HepG2 (cell line): ENCODE data around the gene SLC6A7. TPM values are rescaled to one million over a fixed set of nuclear protein-coding genes. Genes with fewer than 3 reads are reported as not detected.

Experiments used
- ATAC-seq: fragments of 200-7000 bp; cut with Tn5 transposase; 3 replicates; pipeline ENCODE4 v1.9.1; 2020; ENCODE audit warnings: mild to moderate bottlenecking, moderate library complexity
- BruUV-seq: library from RNA; stranded (reverse); fragments of 400-500 nt; replicated peaks from 2 replicates; lab custom pipeline; 2021; lab: Mats Ljungman, UMichigan
- CTCF ChIA-PET: fragments of 300-600 bp; formaldehyde crosslinking; extraction: SDS; loops from one replicate; lab custom pipeline; 2021; ENCODE audit warnings: low total read pairs, inconsistent platforms, low intra/inter-chr PET ratio; lab: Yijun Ruan, JAX
- POLR2A ChIA-PET: fragments of 350-600 bp; sonication (Branson Sonifier 250); formaldehyde crosslinking; loops from one replicate; lab custom pipeline; 2020; ENCODE audit warnings: antibody characterized with exemption, inconsistent platforms; lab: Yijun Ruan, JAX
- DNase-seq: peaks from one replicate; pipeline ENCODE4 v3.0.0-alpha.2; 2015; ENCODE audit warnings: low spot score
- FAIRE-seq: peaks from 3 replicates; lab custom pipeline; 2011; peaks lifted over from hg19 to GRCh38; lab: Jason Lieb, UNC
- H2AFZ ChIP-seq: one replicate; pipeline ENCODE4 v1.6.1; 2011; ENCODE audit warnings: low read length, inconsistent platforms
- H3K27ac ChIP-seq: fragments of 300-600 bp; 3 replicates; pipeline ENCODE4 v1.8.0; 2011; ENCODE audit warnings: mixed run types, mild to moderate bottlenecking, mixed read lengths, low read length, inconsistent platforms; ENCODE audit not compliant: insufficient read depth; ENCODE audit errors: extremely low read length
- H3K27me3 ChIP-seq, 2 experiments: fragments of 200-600 bp in 1 of 2; 2 replicates in 1 of 2; 3 replicates in 1 of 2; pipeline versions ENCODE4 v1.6.0 to v1.8.0; 2011; ENCODE audit warnings: low read length in 2 of 2, mild to moderate bottlenecking in 2 of 2, moderate library complexity in 2 of 2, inconsistent platforms in 1 of 2; ENCODE audit not compliant: insufficient read depth in 2 of 2, control insufficient read depth in 1 of 2
- H3K36me3 ChIP-seq, 2 experiments: fragments of 200-600 bp in 1 of 2; replicated peaks in 1 of 2; 2 replicates in 1 of 2; 3 replicates in 1 of 2; pipeline versions ENCODE4 v1.5.1 to v1.8.0; 2011; ENCODE audit warnings: low read length in 2 of 2, inconsistent platforms in 1 of 2; ENCODE audit not compliant: insufficient read depth in 2 of 2, control insufficient read depth in 1 of 2
- H3K4me1 ChIP-seq: 2 replicates; pipeline ENCODE4 v1.5.1; 2012; ENCODE audit warnings: low read length, inconsistent platforms; ENCODE audit not compliant: insufficient read depth
- H3K4me2 ChIP-seq: 2 replicates; pipeline ENCODE4 v1.6.0; 2011; ENCODE audit warnings: low read depth, low read length, inconsistent platforms
- H3K4me3 ChIP-seq, 3 experiments: fragments of 200-600 bp in 1 of 3; sonication (generic), shearing (Covaris generic) in 1 of 3; replicated peaks in 1 of 3; 2 replicates each; pipeline ENCODE4 v1.5.1; 2011 to 2016; ENCODE audit warnings: low read length in 3 of 3, inconsistent platforms in 2 of 3, low read depth in 2 of 3, mild to moderate bottlenecking in 2 of 3, control low read depth in 1 of 3, mixed read lengths in 1 of 3; ENCODE audit not compliant: insufficient read depth in 1 of 3
- H3K79me2 ChIP-seq: one replicate; pipeline ENCODE4 v1.6.1; 2011; ENCODE audit warnings: low read length, inconsistent platforms; ENCODE audit not compliant: insufficient read depth
- H3K9ac ChIP-seq: 2 replicates; pipeline ENCODE4 v1.6.0; 2011; ENCODE audit warnings: mild to moderate bottlenecking, low read depth, low read length, inconsistent platforms; ENCODE audit not compliant: insufficient read depth
- H3K9me3 ChIP-seq: 2 replicates; pipeline ENCODE4 v1.5.1; 2012; ENCODE audit warnings: mild to moderate bottlenecking, low read length
- H4K20me1 ChIP-seq: 2 replicates; pipeline ENCODE4 v1.6.0; 2011; ENCODE audit warnings: inconsistent platforms, mild to moderate bottlenecking, low read length, moderate library complexity; ENCODE audit not compliant: insufficient read depth
- AGO2 ChIP-seq: fragments of 200-400 bp; formaldehyde crosslinking; optimal IDR thresholded peaks from 2 replicates; pipeline ENCODE3; 2017; ENCODE audit warnings: mild to moderate bottlenecking, low read depth, low read length, moderate library complexity
- FOXA3 ChIP-seq: IDR thresholded peaks from 2 replicates; pipeline ENCODE4 v1.6.1; 2016; ENCODE audit warnings: missing genetic modification reagents, missing compliant biosample characterization
- NR2F1 ChIP-seq, 2 experiments: fragments of 450-650 bp in 1 of 2; formaldehyde crosslinking in 1 of 2; IDR thresholded peaks; 2 replicates each; pipeline versions ENCODE4 v1.5.0 to v1.6.1; 2016 to 2020; ENCODE audit warnings: mild to moderate bottlenecking in 1 of 2, missing compliant biosample characterization in 1 of 2, missing genetic modification reagents in 1 of 2, moderate library complexity in 1 of 2
- PATZ1 ChIP-seq: sonication (generic); formaldehyde crosslinking; IDR thresholded peaks from 2 replicates; pipeline ENCODE4 v1.4.0; 2020; ENCODE audit warnings: missing genetic modification reagents
- PLRG1 ChIP-seq: fragments of 450-650 bp; conservative IDR thresholded peaks from 2 replicates; pipeline ENCODE4 v1.6.1; 2016
- RBFOX2 ChIP-seq: fragments of 200-400 bp; formaldehyde crosslinking; IDR thresholded peaks from 2 replicates; pipeline ENCODE4 v1.6.1; 2017; ENCODE audit warnings: low read depth, mild to moderate bottlenecking, low read length
- SP140L ChIP-seq: sonication (generic); formaldehyde crosslinking; IDR thresholded peaks from 2 replicates; pipeline ENCODE4 v1.4.0; 2020; ENCODE audit warnings: missing genetic modification reagents, borderline replicate concordance
- SRSF1 ChIP-seq: fragments of 200-400 bp; formaldehyde crosslinking; optimal IDR thresholded peaks from 2 replicates; pipeline ENCODE3; 2017; ENCODE audit warnings: mild to moderate bottlenecking, low read depth, low read length, moderate library complexity
- TBP ChIP-seq: sonication (generic); formaldehyde crosslinking; IDR thresholded peaks from 2 replicates; pipeline ENCODE4 v1.5.0; 2020; ENCODE audit warnings: missing genetic modification reagents
- XBP1 ChIP-seq: sonication (generic); formaldehyde crosslinking; IDR thresholded peaks from 2 replicates; pipeline ENCODE4 v1.5.0; 2020; ENCODE audit warnings: missing genetic modification reagents
- ZBTB33 ChIP-seq: sonication (generic); formaldehyde crosslinking; IDR thresholded peaks from 2 replicates; pipeline ENCODE4 v1.4.0; 2020; ENCODE audit warnings: missing genetic modification reagents
- ZBTB38 ChIP-seq: sonication (generic); formaldehyde crosslinking; IDR thresholded peaks from 2 replicates; pipeline ENCODE4 v1.5.1; 2020; ENCODE audit warnings: mild to moderate bottlenecking, missing genetic modification reagents
- ZNF263 ChIP-seq: sonication (generic); formaldehyde crosslinking; IDR thresholded peaks from 2 replicates; pipeline ENCODE4 v1.4.0; 2020; ENCODE audit warnings: missing genetic modification reagents
- ZNF383 ChIP-seq: sonication (generic); formaldehyde crosslinking; IDR thresholded peaks from 2 replicates; pipeline ENCODE4 v1.4.0; 2020; ENCODE audit warnings: missing genetic modification reagents, mild to moderate bottlenecking, borderline replicate concordance
- ZNF512B ChIP-seq: sonication (generic); formaldehyde crosslinking; IDR thresholded peaks from 2 replicates; pipeline ENCODE4 v1.5.1; 2020; ENCODE audit warnings: missing genetic modification reagents, mild to moderate bottlenecking, borderline replicate concordance
- ZNF562 ChIP-seq: sonication (generic); formaldehyde crosslinking; IDR thresholded peaks from 2 replicates; pipeline ENCODE4 v1.8.0; 2022; ENCODE audit warnings: missing genetic modification reagents, borderline replicate concordance
- ZNF570 ChIP-seq: sonication (generic); formaldehyde crosslinking; IDR thresholded peaks from 2 replicates; pipeline ENCODE4 v1.4.0; 2020; ENCODE audit warnings: mild to moderate bottlenecking, missing genetic modification reagents, borderline replicate concordance
- WGBS: methylation state at CpG from one replicate; pipeline ENCODE4 v1.1.6; 2017; ENCODE audit warnings: low lambda C conversion rate; 5-methylcytosine and 5-hydroxymethylcytosine counted together
- in situ Hi-C: cut with HindIII; loops from 2 replicates; pipeline ENCODE4 v1.10.0; 2017; ENCODE audit warnings: low pct_unique_long_range_greater_than_20kb; ENCODE audit not compliant: extremely low pct_ligation_motif_present
- intact Hi-C: fragments of 100-400 bp; cut with micrococcal nuclease; formaldehyde crosslinking; loops from one replicate; pipeline ENCODE4 v1.10.0; 2022; ENCODE audit not compliant: unreplicated experiment
- polyA plus RNA-seq, 8 experiments: library from polyadenylated mRNA; depleted of rRNA in 3 of 8; stranded (reverse) in 7 of 8; unstranded in 1 of 8; fragments of >200 nt; fragmentation: Illumina TruSeq in 4 of 8; extraction: Trizol in 4 of 8; gene quantifications; 2 replicates each; pipeline versions ENCODE4 v1.2.1 to v1.2.3, GENCODE V29; 2011 to 2016; ENCODE audit warnings: low read depth in 4 of 8, missing spikeins in 1 of 8, mixed read lengths in 1 of 8; ENCODE audit not compliant: insufficient read depth in 1 of 8
- total RNA-seq, 5 experiments: library from RNA; depleted of rRNA; stranded (reverse); fragments of >200 nt; fragmentation: Illumina TruSeq; extraction: Trizol; gene quantifications; 2 replicates each; pipeline ENCODE4 v1.2.3, GENCODE V29; 2016; ENCODE audit warnings: low read depth in 1 of 5

SLC6A7 gene
- total and polyA plus RNA-seq, 2 of the 13 experiments (the other 11 are each of a cell fraction or from before 2014, with no cell fraction given), result not detected

- no peak overlapping the region for H3K4me2 ChIP-seq
- WGBS, result 81% methylated on average over 13 of the region's 14 CpGs
- CTCF ChIA-PET, result no interaction called here
- H4K20me1 ChIP-seq, result no peaks in the 10 kb centered on the region
- no TSS peak for BruUV-seq
- in situ Hi-C loops, result no loop called here
- peaks cover under 1% of the 10 kb centered on the region for H3K79me2 ChIP-seq
- ATAC-seq (no peak), FAIRE-seq (no peak), DNase-seq (no peak)
- POLR2A ChIA-PET, result no interaction called here
- no peak overlapping the region for H3K9ac ChIP-seq
- no peaks in the 10 kb centered on the region for H3K36me3 ChIP-seq
- no peaks in the 10 kb centered on the region for H3K9me3 ChIP-seq
- H2AFZ ChIP-seq, result no peak overlapping the region
- H3K4me3 ChIP-seq, result no peak overlapping the region
- peaks cover 84% of the 10 kb centered on the region for H3K4me1 ChIP-seq
- intact Hi-C loops, result loop anchor here (10.0 kb wide), 1 partner anchor 280 kb away; no protein-coding TSS in a partner anchor
- no peak overlapping the region for H3K27ac ChIP-seq
- TF ChIP-seq ZBTB33 (CRISPR knock-in tag), result 0 out of 2 replicates have a peak, but pooled peaks have one; percentile 13
- 0 out of 2 replicates have a peak, but pooled peaks have one; percentile 47 for TF ChIP-seq ZBTB38 (CRISPR knock-in tag)
- no peak for TF ChIP-seq FOXA3 (CRISPR knock-in tag)
- TF ChIP-seq SP140L (CRISPR knock-in tag), result no peak
- TF ChIP-seq ZNF383, result no peak
- no peak for TF ChIP-seq TBP (CRISPR knock-in tag)
- TF ChIP-seq ZNF562 (CRISPR knock-in tag), result no peak
- TF ChIP-seq ZNF570, result no peak
- 0 out of 2 replicates have a peak, but pooled peaks have one; percentile 30 for TF ChIP-seq ZNF263 (CRISPR knock-in tag)
- TF ChIP-seq RBFOX2, result peak; percentile 35; the same call in 1 of the 2 replicates
- no peak for TF ChIP-seq NR2F1 (CRISPR knock-in tag; IDR thresholded peaks at IDR 0.05)
- no peak for TF ChIP-seq PLRG1
- TF ChIP-seq XBP1 (CRISPR knock-in tag), result no peak
- 0 out of 2 replicates have a peak, but pooled peaks have one; percentile 27 for TF ChIP-seq PATZ1 (CRISPR knock-in tag)
- TF ChIP-seq AGO2, result peak; percentile 46
- TF ChIP-seq ZNF512B (CRISPR knock-in tag), result no peak
- no peak for TF ChIP-seq SRSF1
- TF ChIP-seq, all 625 proteins: peak for 6
- H3K27me3 ChIP-seq, result no peaks in the 10 kb centered on the region
Observed at GRCh38 chr5:150144246-150144801, 45.5 kb upstream of the SLC6A7 start.
